GM12878 (cell line): ENCODE measurements around the gene MT1B. TPM values are rescaled to one million over a fixed set of nuclear protein-coding genes. Genes with fewer than 3 reads are reported as not detected.

ENCODE experiments used
- ATAC-seq: fragments of 200-7000 bp; cut with Tn5 transposase; 3 replicates; pipeline ENCODE4 v1.9.1; 2020; ENCODE audit warnings: mild to moderate bottlenecking, moderate library complexity
- BruUV-seq: library from RNA; stranded (reverse); fragments of 400-500 nt; replicated peaks from 2 replicates; lab custom pipeline; 2021; lab: Mats Ljungman, UMichigan
- CTCF ChIA-PET: fragments of 300-600 bp; sonication (Branson Sonifier 250); formaldehyde crosslinking; extraction: SDS; loops from one replicate; lab custom pipeline; 2021; ENCODE audit warnings: inconsistent platforms; lab: Yijun Ruan, JAX
- POLR2A ChIA-PET: fragments of 350-600 bp; formaldehyde crosslinking; extraction: SDS; loops from one replicate; lab custom pipeline; 2021; ENCODE audit warnings: inconsistent platforms; lab: Charles Lee
- RAD21 ChIA-PET: fragments of 300-600 bp; sonication (Branson Sonifier 250); formaldehyde crosslinking; loops from one replicate; lab custom pipeline; 2023; ENCODE audit warnings: antibody characterized with exemption; ENCODE audit not compliant: unreplicated experiment; lab: Charles Lee
- SMC1A ChIA-PET: fragments of 300-600 bp; sonication (Branson Sonifier 250); formaldehyde crosslinking; loops from one replicate; lab custom pipeline; 2023; ENCODE audit not compliant: unreplicated experiment, uncharacterized antibody; lab: Charles Lee
- DNase-seq: peaks from one replicate; pipeline ENCODE4 v3.0.0-alpha.2; 2011; ENCODE audit warnings: low read depth, low spot score
- FAIRE-seq: peaks from 3 replicates; lab custom pipeline; 2011; peaks lifted over from hg19 to GRCh38; lab: Jason Lieb, UNC
- H2AFZ ChIP-seq: 2 replicates; pipeline ENCODE4 v1.6.0; 2011; ENCODE audit warnings: low read depth, low read length, control low read depth; ENCODE audit not compliant: control insufficient read depth
- H3K27ac ChIP-seq: 2 replicates; pipeline ENCODE4 v1.5.1; 2011; ENCODE audit warnings: control low read depth; ENCODE audit not compliant: control insufficient read depth, insufficient read depth
- H3K27me3 ChIP-seq, 2 experiments: replicated peaks in 1 of 2; 2 replicates each; pipeline versions ENCODE4 v1.6.0 to v1.6.1; 2011; ENCODE audit warnings: low read length in 1 of 2; ENCODE audit not compliant: control insufficient read depth in 2 of 2, insufficient read depth in 2 of 2
- H3K36me3 ChIP-seq, 2 experiments: 2 replicates each; pipeline ENCODE4 v1.5.1; 2011; ENCODE audit warnings: low read length in 1 of 2; ENCODE audit not compliant: control insufficient read depth in 2 of 2, insufficient read depth in 2 of 2
- H3K4me1 ChIP-seq: 2 replicates; pipeline ENCODE4 v1.6.1; 2011; ENCODE audit warnings: mild to moderate bottlenecking, low read length, moderate library complexity, mixed read lengths; ENCODE audit not compliant: control insufficient read depth, insufficient read depth
- H3K4me2 ChIP-seq: 2 replicates; pipeline ENCODE4 v1.6.0; 2011; ENCODE audit warnings: control low read depth; ENCODE audit not compliant: control insufficient read depth, insufficient read depth
- H3K4me3 ChIP-seq: fragments of 200-600 bp; sonication (generic); 2 replicates; pipeline ENCODE4 v1.5.1; 2016
- H3K79me2 ChIP-seq: 2 replicates; pipeline ENCODE4 v1.6.0; 2011; ENCODE audit warnings: low read length; ENCODE audit not compliant: control insufficient read depth, insufficient read depth
- H3K9ac ChIP-seq: 2 replicates; pipeline ENCODE4 v1.8.0; 2011; ENCODE audit warnings: low read length, control low read depth, mixed read lengths; ENCODE audit not compliant: control insufficient read depth, insufficient read depth
- H3K9me3 ChIP-seq: replicated peaks from 3 replicates; pipeline ENCODE4 v1.5.1; 2011; ENCODE audit warnings: mild to moderate bottlenecking, low read length; ENCODE audit not compliant: control insufficient read depth, insufficient read depth
- H4K20me1 ChIP-seq: 2 replicates; pipeline ENCODE4 v1.6.0; 2011; ENCODE audit not compliant: control insufficient read depth, insufficient read depth
- BCLAF1 ChIP-seq: fragments of 450-650 bp; IDR thresholded peaks from 2 replicates; pipeline ENCODE4 v1.6.1; 2017; ENCODE audit warnings: antibody characterized with exemption, mild to moderate bottlenecking, moderate library complexity
- CHD4 ChIP-seq: fragments of 200-600 bp; sonication (generic); IDR thresholded peaks from 2 replicates; pipeline ENCODE4 v1.6.1; 2016; ENCODE audit warnings: mild to moderate bottlenecking
- FOS ChIP-seq: IDR thresholded peaks from 3 replicates; pipeline ENCODE4 v1.6.1; 2011; ENCODE audit warnings: borderline replicate concordance; ENCODE audit not compliant: insufficient read length; ENCODE audit errors: extremely low read depth
- GABPA ChIP-seq: IDR thresholded peaks from 2 replicates; pipeline ENCODE4 v1.6.1; 2014; ENCODE audit warnings: antibody characterized with exemption, low read depth, mild to moderate bottlenecking, inconsistent platforms
- HDAC2 ChIP-seq: fragments of 200-600 bp; sonication (generic); IDR thresholded peaks from 2 replicates; pipeline ENCODE4 v1.6.1; 2017
- KAT2A ChIP-seq: conservative IDR thresholded peaks from 2 replicates; pipeline ENCODE4 v1.6.1; 2011; ENCODE audit warnings: low read depth, low read length; ENCODE audit not compliant: control insufficient read depth
- MYC ChIP-seq: IDR thresholded peaks from 2 replicates; pipeline ENCODE4 v1.6.1; 2011; ENCODE audit warnings: mild to moderate bottlenecking, low read length, moderate library complexity, inconsistent platforms; ENCODE audit not compliant: insufficient read depth, insufficient replicate concordance, insufficient read length, severe bottlenecking
- NFIC ChIP-seq: IDR thresholded peaks from 2 replicates; pipeline ENCODE4 v1.6.1; 2012; ENCODE audit warnings: low read depth, mild to moderate bottlenecking, inconsistent platforms, low read length, moderate library complexity
- NFYA ChIP-seq: IDR thresholded peaks from 2 replicates; pipeline ENCODE4 v1.6.1; 2011; ENCODE audit warnings: low read depth, mild to moderate bottlenecking, low read length, improper control_type of control experiment, borderline replicate concordance
- NR2C1 ChIP-seq: fragments of 450-650 bp; IDR thresholded peaks from 2 replicates; pipeline ENCODE4 v1.6.1; 2017; ENCODE audit warnings: antibody characterized with exemption, mild to moderate bottlenecking, moderate library complexity
- RAD21 ChIP-seq: IDR thresholded peaks from 2 replicates; pipeline ENCODE4 v1.6.1; 2011; ENCODE audit warnings: mild to moderate bottlenecking, low read depth, low read length, moderate library complexity; ENCODE audit not compliant: insufficient read depth
- RELB ChIP-seq: fragments of 450-650 bp; IDR thresholded peaks from 2 replicates; pipeline ENCODE4 v1.6.1; 2017; ENCODE audit warnings: low read depth, mild to moderate bottlenecking, moderate library complexity
- SMAD5 ChIP-seq: IDR thresholded peaks from 2 replicates; pipeline ENCODE4 v1.6.1; 2016; ENCODE audit warnings: antibody characterized with exemption, low read depth
- SMC3 ChIP-seq: IDR thresholded peaks from 2 replicates; pipeline ENCODE4 v1.6.1; 2011; ENCODE audit warnings: low read length, improper control_type of control experiment, borderline replicate concordance
- STAT1 ChIP-seq: fragments of 450-650 bp; conservative IDR thresholded peaks from 2 replicates; pipeline ENCODE4 v1.6.1; 2014; ENCODE audit warnings: antibody characterized with exemption, mild to moderate bottlenecking
- ZBTB40 ChIP-seq: fragments of 450-650 bp; IDR thresholded peaks from 2 replicates; pipeline ENCODE4 v1.6.1; 2016; ENCODE audit warnings: mild to moderate bottlenecking, moderate library complexity, borderline replicate concordance
- WGBS: methylation state at CpG from one replicate; pipeline ENCODE4 v1.1.6; 2016; ENCODE audit warnings: low lambda C conversion rate; ENCODE audit not compliant: insufficient replicate concordance, insufficient coverage; ENCODE audit errors: missing lambda C conversion rate; 5-methylcytosine and 5-hydroxymethylcytosine counted together
- in situ Hi-C: fragments of 300-500 bp; cut with MboI; formaldehyde crosslinking; loops from 9 replicates; pipeline ENCODE4 v1.14.3; 2018; ENCODE audit warnings: mixed read lengths
- intact Hi-C: fragments of 100-400 bp; cut with micrococcal nuclease; formaldehyde crosslinking; loops from one replicate; pipeline ENCODE4 v1.14.2; 2022; ENCODE audit not compliant: unreplicated experiment
- polyA plus RNA-seq, 11 experiments: library from polyadenylated mRNA; depleted of rRNA in 4 of 11; unstranded in 6 of 11; stranded (reverse) in 5 of 11; fragments of >200 nt; fragmentation: Nextera tagmentation in 4 of 11; fragmentation: Illumina TruSeq in 1 of 11; extraction: Ambion mirVana in 4 of 11; extraction: Trizol in 1 of 11; gene quantifications; 1 replicate in 1 of 11; 2 replicates in 10 of 11; pipeline versions ENCODE4 v1.2.1 to v1.2.3, GENCODE V29; 2011 to 2016; ENCODE audit warnings: inconsistent platforms in 2 of 11, missing spikeins in 2 of 11, low read depth in 1 of 11
- total RNA-seq, 4 experiments: library from RNA; depleted of rRNA in 3 of 4; stranded (reverse); fragments of >200 nt in 3 of 4; fragmentation: Illumina TruSeq in 1 of 4; extraction: Trizol in 1 of 4; gene quantifications; 2 replicates each; pipeline versions ENCODE4 v1.2.1 to v1.2.3, GENCODE V29; 2013 to 2021

The MT1B gene
- total and polyA plus RNA-seq, 10 of the 15 experiments (the other 5 are each of a cell fraction or from before 2014, with no cell fraction given): not detected

GRCh38 chr16:56677474-56677873 is 25.8 kb downstream of the MT1B start:
- no peaks in the 10 kb centered on the region for H3K79me2 ChIP-seq
- no peaks in the 10 kb centered on the region for H3K9me3 ChIP-seq
- H2AFZ ChIP-seq: no peak overlapping the region
- no peak for TF ChIP-seq SMAD5
- TF ChIP-seq NFYA: no peak
- TF ChIP-seq MYC: no peak
- no peak for TF ChIP-seq NFIC
- TF ChIP-seq CHD4: no peak
- TF ChIP-seq FOS: no peak
- TF ChIP-seq SMC3: no peak
- TF ChIP-seq RAD21: no peak
- TF ChIP-seq NR2C1: no peak
- TF ChIP-seq KAT2A: no peak
- no peak for TF ChIP-seq HDAC2
- no peak for TF ChIP-seq STAT1
- TF ChIP-seq BCLAF1: no peak
- no peak for TF ChIP-seq RELB
- no peak for TF ChIP-seq ZBTB40
- no peak for TF ChIP-seq GABPA
- TF ChIP-seq, all 136 proteins: peak for 0
- no peak for DNase-seq
- ChIA-PET POLR2A (no interaction called here), SMC1A (no interaction called here), CTCF (interaction anchor here (2.7 kb wide), 1 partner anchor 24 kb away, joined by 15 read pairs; no protein-coding TSS in a partner anchor), RAD21 (interaction anchor here (1.2 kb wide), 1 partner anchor 24 kb away, joined by 3 read pairs; no protein-coding TSS in a partner anchor)
- Histone ChIP-seq H4K20me1 (no peaks in the 10 kb centered on the region), H3K9ac (no peak overlapping the region), H3K27ac (no peak overlapping the region), H3K4me3 (no peak overlapping the region), H3K27me3 (peaks cover 0 to 4% of the 10 kb centered on the region in 2 experiments; a peak in 3 of 4 replicates), H3K4me2 (no peak overlapping the region), H3K4me1 (peaks cover 6% of the 10 kb centered on the region), H3K36me3 (no peaks in the 10 kb centered on the region)
- no TSS peak for BruUV-seq
- intact Hi-C loops (no loop called here), in situ Hi-C loops (loop anchor here (25.0 kb wide), 1 partner anchor 740 kb away; no protein-coding TSS in a partner anchor)
- ATAC-seq: no peak
- 42% methylated on average over 3 of the region's 3 CpGs for WGBS
- no peak for FAIRE-seq
